Heart right ventricle (tissue), 16 donors: ENCODE data around the gene EYS. TPM values are rescaled to one million over a fixed set of nuclear protein-coding genes. Genes with fewer than 3 reads are reported as not detected.

Experiments used
- ATAC-seq, 8 donors: fragments of 200-7000 bp; cut with Tn5 transposase; one replicate each; pipeline ENCODE4 v1.9.1; 2020; ENCODE audit warnings: mild to moderate bottlenecking in 8 of 8, moderate library complexity in 8 of 8, moderate number of reproducible peaks in 1 of 8
- DNase-seq, 2 donors: peaks; one replicate each; pipeline ENCODE4 v3.0.0-alpha.2; 2020
- H3K27ac ChIP-seq, 10 donors: fragments of 200-600 bp; sonication (generic) in 2 of 10; one replicate each; pipeline versions ENCODE4 v1.5.0 to v1.8.0; 2020 to 2022; ENCODE audit warnings: mild to moderate bottlenecking in 3 of 10
- H3K27me3 ChIP-seq, 7 donors: fragments of 200-600 bp; one replicate each; pipeline ENCODE4 v1.8.0; 2021 to 2022; ENCODE audit warnings: mild to moderate bottlenecking in 2 of 7
- H3K36me3 ChIP-seq, 9 donors: fragments of 200-600 bp; sonication (generic) in 1 of 9; one replicate each; pipeline versions ENCODE4 v1.5.0 to v1.8.0; 2020 to 2022; ENCODE audit warnings: mild to moderate bottlenecking in 2 of 9
- H3K4me1 ChIP-seq, 9 donors: fragments of 200-600 bp; sonication (generic) in 1 of 9; one replicate each; pipeline versions ENCODE4 v1.5.0 to v1.8.0; 2020 to 2022; ENCODE audit warnings: mild to moderate bottlenecking in 4 of 9
- H3K4me3 ChIP-seq, 10 donors: fragments of 200-600 bp; sonication (generic) in 2 of 10; one replicate each; pipeline versions ENCODE4 v1.5.0 to v1.8.0; 2020 to 2022; ENCODE audit warnings: mild to moderate bottlenecking in 7 of 10, moderate library complexity in 2 of 10
- H3K9me3 ChIP-seq, 11 donors: fragments of 200-600 bp in 10 of 11; sonication (generic) in 2 of 11; one replicate each; pipeline versions ENCODE4 v1.5.0 to v1.8.0; 2013 to 2022; ENCODE audit warnings: mild to moderate bottlenecking in 2 of 11, control low read depth in 1 of 11, moderate library complexity in 1 of 11
- CTCF ChIP-seq, 9 donors: fragments of 200-600 bp; sonication (generic) in 2 of 9; IDR thresholded peaks; one replicate each; pipeline versions ENCODE4 v1.5.0 to v1.8.0; 2021 to 2022; ENCODE audit warnings: antibody characterized with exemption in 9 of 9, mild to moderate bottlenecking in 5 of 9, moderate library complexity in 1 of 9
- WGBS, 2 donors: extraction: QIAGEN DNeasy Blood & Tissue Kit; methylation state at CpG; one replicate each; pipeline ENCODE4 v1.1.7; 2013; ENCODE audit warnings: inconsistent platforms in 1 of 2; 5-methylcytosine and 5-hydroxymethylcytosine counted together
- intact Hi-C, 10 donors: fragments of 100-400 bp; cut with DNase I; formaldehyde crosslinking; loops; one replicate each; pipeline versions ENCODE4 v1.11.1 to v1.14.2; 2022
- polyA plus RNA-seq, 2 donors: library from polyadenylated mRNA; stranded (reverse); fragments of 200-250 nt; gene quantifications; one replicate each; pipeline ENCODE4 v1.2.3, GENCODE V29; 2013
- total RNA-seq, 10 donors: library from RNA; stranded (reverse); fragmentation: NEBNext Ultra II Directional in 3 of 10; extraction: Animal tissue kit (Norgen Biotek cat#: 25700) in 3 of 10; gene quantifications; one replicate each; pipeline versions ENCODE4 v1.2.1 to v1.2.4, GENCODE V29; 2021 to 2023
- donor health status: Arrhythmogenic right ventricular cardiomyopathy.
- donor health status: ischemic (EF 13 %, LVEDD 7.1; RV severe dilation, severe dysfunction).
- donor health status: healthy with polysubstance abuse.
- donor health status: DM: no; HTN: yes; CAD: no.
- donor health status: DM: no; HTN: no; CAD: no.
- donor health status: ischemic (EF 25% LVEDD 6.9; RV normal size, moderate dysfunction).
- donor health status: ischemic (EF 25% LVEDD 5.7; RV mildly dilated, moderate dysfunction).
- donor health status: healthy.
- donor health status: DM: yes; HTN: yes; CAD: no.
- donor health status: Ischemic cardiomyopathy.
- donor health status: ischemic (EF 35%, LVEDD 5.7; RV mildly dilated, moderate dysfunction).
- donor health status: nonischemic (EF 11% LVEDD 7.7; RV severe dilation, severe dysfunction).
- donor health status: DM: yes; HTN: yes; CAD: no.
- donor health status: PGD.
- donor health status: ischemic (EF 29% LVEDD 5.4; RV normal size, mild dysfunction).
- donor health status: nonischemic (EF 23%, LVEDD 6.1; RV moderate dilation, normal function).

Gene EYS
- total and polyA plus RNA-seq, 12 donors, result 0.02 to 0.40 (median 0.18) TPM; not detected in 8

- H3K36me3 ChIP-seq, result no peaks in the 10 kb centered on the region
- intact Hi-C loops, result no loop called here
- DNase-seq (no peak), ATAC-seq (no peak)
- WGBS, 2 donors, result 3 to 10% methylated on average over 2 of the region's 2 CpGs
- no peaks in the 10 kb centered on the region for H3K9me3 ChIP-seq
- H3K4me3 ChIP-seq, result no peak overlapping the region
- no peaks in the 10 kb centered on the region for H3K4me1 ChIP-seq
- no peak overlapping the region for H3K27ac ChIP-seq
- TF ChIP-seq CTCF (IDR thresholded peaks at IDR 0.05), result no peak
- H3K27me3 ChIP-seq, result no peaks in the 10 kb centered on the region
Measured at GRCh38 chr6:64502801-64503200, 1204.2 kb downstream of the EYS start.

GRCh38 chr6:64497634-64498033, 1209.4 kb downstream of the EYS start:
- no peak for TF ChIP-seq CTCF (IDR thresholded peaks at IDR 0.05)
- H3K36me3 ChIP-seq, result no peaks in the 10 kb centered on the region
- H3K4me3 ChIP-seq, result no peak overlapping the region
- H3K27me3 ChIP-seq, result no peaks in the 10 kb centered on the region
- H3K4me1 ChIP-seq, result no peaks in the 10 kb centered on the region
- intact Hi-C loops, result no loop called here
- DNase-seq (no peak), ATAC-seq (no peak)
- H3K9me3 ChIP-seq, result no peaks in the 10 kb centered on the region
- H3K27ac ChIP-seq, result no peak overlapping the region
- 89 to 99% methylated on average over 2 of the region's 2 CpGs for WGBS, 2 donors

- H3K4me3 ChIP-seq, result no peak overlapping the region
- ATAC-seq (no peak), DNase-seq (no peak)
- intact Hi-C loops, result no loop called here
- no peak overlapping the region for H3K27ac ChIP-seq
- no peaks in the 10 kb centered on the region for H3K36me3 ChIP-seq
- no peaks in the 10 kb centered on the region for H3K9me3 ChIP-seq
- no peaks in the 10 kb centered on the region for H3K4me1 ChIP-seq
- 55 to 61% methylated on average over 2 of the region's 2 CpGs for WGBS, 2 donors
- no peak for TF ChIP-seq CTCF (IDR thresholded peaks at IDR 0.05)
- H3K27me3 ChIP-seq, result no peaks in the 10 kb centered on the region
Measured at GRCh38 chr6:64489763-64490162, 1217.3 kb downstream of the EYS start.

GRCh38 chr6:64486578-64487351, 1220.3 kb downstream of the EYS start:
- Histone ChIP-seq H3K4me1 (no peaks in the 10 kb centered on the region), H3K36me3 (no peaks in the 10 kb centered on the region), H3K4me3 (no peak overlapping the region), H3K27ac (no peak overlapping the region), H3K9me3 (no peaks in the 10 kb centered on the region), H3K27me3 (no peaks in the 10 kb centered on the region)
- ATAC-seq (no peak), DNase-seq (no peak)
- intact Hi-C loops, result no loop called here
- WGBS, 2 donors, result 78 to 80% methylated on average over 3 of the region's 3 CpGs
- no peak for TF ChIP-seq CTCF (IDR thresholded peaks at IDR 0.05)
